ENCODE measurements around the gene PKP1. TPM values are rescaled to one million over a fixed set of nuclear protein-coding genes. Genes with fewer than 3 reads are reported as not detected.

PKP1 gene
- total and polyA plus RNA-seq, 2 donors (not counting 3 experiments of a cell fraction or from before 2014, with no cell fraction given) = 0.01 TPM; not detected in 1

- Histone ChIP-seq H3K4me3 (replicated peaks in 1 of 3; ENCODE audit: insufficient read depth in 1 of 3, low read depth in 1 of 3, low read length in 3 of 3) (no peak overlapping the region), H4K20me1 (replicated peaks; ENCODE audit: control insufficient read depth, extremely low read depth, insufficient read depth, low read length) (no peaks in the 10 kb centered on the region), H3K36me3 (ENCODE audit: control insufficient read depth in 2 of 2, extremely low read depth in 1 of 2, insufficient read depth in 2 of 2, low read length in 2 of 2) (no peaks in the 10 kb centered on the region), H3K4me2 (ENCODE audit: insufficient read depth, low read length) (no peak overlapping the region), H2AFZ (ENCODE audit: low read depth, low read length) (no peak overlapping the region), H3K9me3 (replicated peaks; ENCODE audit: control insufficient read depth, insufficient read depth, low read length) (no peaks in the 10 kb centered on the region), H3K27me3 (ENCODE audit: control insufficient read depth in 2 of 2, insufficient read depth in 2 of 2, low read length in 2 of 2) (peaks cover 4 to 11% of the 10 kb centered on the region in 2 experiments), H3K9ac (replicated peaks; ENCODE audit: extremely low read depth, insufficient read depth, low read length) (no peak overlapping the region), H3K9me1 (replicated peaks; ENCODE audit: control insufficient read depth, extremely low read depth, insufficient read depth, low read length) (no peaks in the 10 kb centered on the region), H3K79me2 (ENCODE audit: control insufficient read depth, insufficient read depth, low read length) (no peaks in the 10 kb centered on the region), H3K27ac (ENCODE audit: insufficient read depth, low read depth, low read length) (no peak overlapping the region), H3K4me1 (ENCODE audit: control insufficient read depth, extremely low read depth, insufficient read depth, low read length) (peaks cover 8% of the 10 kb centered on the region)
- ChIA-PET POLR2A (no interaction called here), CTCF (interaction anchor here (1.2 kb wide), 1 partner anchor 21 kb away, joined by 3 read pairs; no protein-coding TSS in a partner anchor)
- intact Hi-C loops (cut with micrococcal nuclease) (no loop called here), dilution Hi-C loops (cut with MboI; ENCODE audit: extremely low pct_ligation_motif_present, low sequenced_read_pairs) (no loop called here)
- FAIRE-seq = no peak
- no TSS peak for BruUV-seq (replicated peaks)
- no peak for DNase-seq (ENCODE audit: low read depth, low spot score)
- no peak for TF ChIP-seq POLR2A (IDR thresholded peaks at IDR 0.05; ENCODE audit: low read depth, low read length)
- TF ChIP-seq GATA2 (IDR thresholded peaks at IDR 0.05; ENCODE audit: insufficient read depth, insufficient read length, low read depth, low read length) = no peak
- no peak for TF ChIP-seq CTCF (IDR thresholded peaks at IDR 0.05; ENCODE audit: extremely low read depth in 1 of 2, insufficient read depth in 1 of 2, low read depth in 1 of 2, low read length in 2 of 2)
- TF ChIP-seq MYC (IDR thresholded peaks at IDR 0.05; ENCODE audit: low read depth, low read length) = no peak
- TF ChIP-seq POLR2AphosphoS5 (IDR thresholded peaks at IDR 0.05; ENCODE audit: insufficient read depth, low read depth, low read length) = no peak
- no peak for TF ChIP-seq FOS (IDR thresholded peaks at IDR 0.05; ENCODE audit: borderline replicate concordance, insufficient read depth, low read length)
- no peak for TF ChIP-seq EZH2 (IDR thresholded peaks at IDR 0.05; ENCODE audit: borderline replicate concordance, low read depth, low read length, severe bottlenecking)
- no peak for TF ChIP-seq JUN (IDR thresholded peaks at IDR 0.05; ENCODE audit: borderline replicate concordance, insufficient read depth, insufficient read length, low read depth)
- TF ChIP-seq MAX (IDR thresholded peaks at IDR 0.05; ENCODE audit: insufficient read depth, insufficient read length) = no peak
Observed at GRCh38 chr1:201310986-201311355, 27.7 kb downstream of the PKP1 start.
